Liver (tissue), 3 donors: ENCODE data around the gene ZNF778.

Experiments
- CTCF ChIP-seq: fragments of 150-350 bp; IDR thresholded peaks from 2 replicates; pipeline ENCODE4 v1.5.1; 2017; ENCODE audit warnings: improper control_type of control experiment, low read depth, low read length; ENCODE audit not compliant: missing input control
- GABPA ChIP-seq, 2 donors: IDR thresholded peaks in 1 of 2; conservative IDR thresholded peaks in 1 of 2; 2 replicates each; pipeline ENCODE4 v1.6.1; 2016; ENCODE audit warnings: antibody characterized with exemption in 2 of 2, mild to moderate bottlenecking in 1 of 2, moderate library complexity in 1 of 2
- TAF1 ChIP-seq: conservative IDR thresholded peaks from 2 replicates; pipeline ENCODE4 v1.6.1; 2016; ENCODE audit warnings: antibody characterized with exemption, mild to moderate bottlenecking
- donor health status: healthy.
- donor health status: healthy.

- no peak for TF ChIP-seq CTCF
- no peak for TF ChIP-seq GABPA (IDR thresholded peaks at IDR 0.05 in 1 of 2, conservative IDR thresholded peaks at IDR 0.05 in 1 of 2)
- no peak for TF ChIP-seq TAF1
Observed at GRCh38 chr16:89192956-89193575, 24.4 kb upstream of the ZNF778 start.
